GM13977 (cell line): ENCODE data around the gene ARHGEF10L.

Source experiments
- DNase-seq: peaks from one replicate; pipeline ENCODE4 v3.0.0; 2012; ENCODE audit warnings: low spot score
- CTCF ChIP-seq: IDR thresholded peaks from 2 replicates; pipeline ENCODE4 v1.5.1; 2012; ENCODE audit warnings: mild to moderate bottlenecking, control low read depth; ENCODE audit not compliant: insufficient read depth; ENCODE audit errors: extremely low read depth, missing control alignments
- in situ Hi-C: fragments of 300-500 bp; cut with MboI; formaldehyde crosslinking; loops from one replicate; pipeline ENCODE4 v1.12.0; 2022; ENCODE audit warnings: low sequenced_read_pairs, low pct_unique_long_range_greater_than_20kb, mixed read lengths, inconsistent platforms; ENCODE audit not compliant: unreplicated experiment

Gene ARHGEF10L

DNA sequence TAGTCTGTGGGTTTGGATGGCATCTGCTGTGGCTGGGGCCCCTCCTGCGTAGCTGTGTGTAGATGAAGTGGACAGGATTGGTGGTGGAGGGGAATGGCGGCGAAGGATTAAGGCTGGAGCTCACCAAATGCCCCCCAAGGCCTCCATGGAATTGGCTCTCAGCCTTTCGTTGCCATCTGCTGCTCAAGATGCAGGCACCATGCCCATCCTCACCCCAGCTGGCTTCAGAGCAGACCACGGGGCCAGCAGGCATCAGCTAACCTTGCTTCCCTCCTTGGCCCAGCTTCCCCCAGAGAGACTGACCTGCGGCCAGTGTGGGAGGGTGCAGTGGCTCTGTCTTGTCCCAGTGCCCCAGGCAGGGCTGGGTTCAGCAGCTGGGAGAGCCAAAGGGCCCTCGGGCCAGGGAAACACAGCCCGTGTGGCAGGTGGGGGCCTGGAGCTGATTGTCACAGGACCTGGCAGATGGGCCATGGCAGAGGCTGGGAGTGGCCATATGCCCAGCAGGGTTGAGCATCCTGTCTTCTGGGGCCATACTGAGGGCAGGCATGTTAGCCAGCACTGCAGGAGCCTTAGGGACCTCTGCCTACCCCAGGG, 148.8 kb downstream of the ARHGEF10L start:
- TF ChIP-seq CTCF = no peak
- in situ Hi-C loops = no loop called here
- DNase-seq = no peak

DNA sequence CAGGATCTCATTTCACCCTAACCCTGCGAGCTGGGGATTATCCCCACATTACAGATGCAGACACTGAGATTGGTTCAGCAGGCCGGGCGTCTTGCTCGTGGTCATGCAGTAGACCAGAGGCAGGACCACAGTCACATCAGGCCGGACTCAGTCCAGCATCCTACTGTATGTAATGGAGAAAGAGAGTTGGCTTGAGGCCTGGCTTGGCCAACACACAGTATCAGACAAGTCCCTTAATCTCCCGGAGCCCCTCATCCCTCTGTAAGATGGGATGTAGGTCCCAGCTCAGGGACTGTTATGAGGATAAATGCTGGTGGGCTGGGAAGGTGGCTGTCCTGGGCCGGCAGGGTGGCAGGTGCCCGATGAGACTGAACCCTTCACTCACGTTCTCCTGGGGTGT, 149.5 kb downstream of the ARHGEF10L start:
- in situ Hi-C loops = no loop called here
- no peak for DNase-seq
- TF ChIP-seq CTCF = no peak

- in situ Hi-C loops = no loop called here
- DNase-seq = no peak
- no peak for TF ChIP-seq CTCF
Observed at GRCh38 chr1:17690906-17691634, 151.6 kb downstream of the ARHGEF10L start.

DNA sequence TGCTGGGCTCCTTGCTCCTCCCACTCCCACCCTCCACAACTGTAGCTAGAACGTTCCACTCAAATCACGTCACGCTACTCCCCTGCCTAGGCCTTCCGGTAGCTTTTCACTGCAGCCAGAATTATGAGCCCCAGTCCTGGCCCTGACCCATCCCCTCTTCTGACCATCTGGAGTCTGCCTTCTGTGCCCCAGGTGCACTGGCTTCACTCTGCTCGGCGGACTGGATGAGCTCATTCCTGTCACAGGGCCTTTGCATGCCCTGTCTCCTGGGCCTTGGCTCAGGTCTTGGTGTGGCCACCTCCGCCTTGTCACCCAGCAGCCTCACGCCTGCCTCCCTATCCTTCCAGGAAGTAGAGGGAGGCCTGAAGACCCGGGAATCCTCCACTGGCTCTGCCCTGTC, 153.1 kb downstream of the ARHGEF10L start:
- TF ChIP-seq CTCF = no peak
- in situ Hi-C loops = no loop called here
- DNase-seq = no peak

- no peak for TF ChIP-seq CTCF
- DNase-seq = no peak
- in situ Hi-C loops = no loop called here
Observed at GRCh38 chr1:17696417-17697301, 157.2 kb downstream of the ARHGEF10L start.

DNA sequence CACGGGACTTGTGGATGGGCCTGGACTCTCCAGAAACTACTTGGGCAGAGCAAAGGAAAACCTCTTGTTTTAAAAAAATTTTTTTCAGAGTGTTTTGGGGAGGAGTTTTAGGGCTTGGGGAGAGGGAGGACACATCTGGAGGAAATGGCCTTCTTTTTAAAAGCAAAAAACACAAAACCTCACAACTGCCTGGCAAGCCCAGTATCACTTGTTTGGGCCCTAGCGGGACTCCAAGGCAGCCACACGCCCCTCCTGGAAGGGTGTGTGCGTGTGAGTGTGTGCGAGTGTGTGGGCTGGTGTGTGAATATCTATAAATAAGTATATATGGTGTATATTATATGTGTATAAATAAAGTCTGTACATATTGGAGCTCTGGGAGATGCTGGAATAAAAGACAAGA, 158.0 kb downstream of the ARHGEF10L start:
- no peak for TF ChIP-seq CTCF
- in situ Hi-C loops = no loop called here
- DNase-seq = no peak
